ACHN (cell line): ENCODE measurements around the gene SRC.

Experiments used
- DNase-seq: peaks from one replicate; pipeline ENCODE4 v3.0.0-alpha.2; 2015
- in situ Hi-C: cut with HindIII; loops from 2 replicates; pipeline ENCODE4 v1.10.0; 2017; ENCODE audit warnings: low sequenced_read_pairs, low pct_ligation_motif_present, low pct_unique_long_range_greater_than_20kb

Gene SRC

DNA sequence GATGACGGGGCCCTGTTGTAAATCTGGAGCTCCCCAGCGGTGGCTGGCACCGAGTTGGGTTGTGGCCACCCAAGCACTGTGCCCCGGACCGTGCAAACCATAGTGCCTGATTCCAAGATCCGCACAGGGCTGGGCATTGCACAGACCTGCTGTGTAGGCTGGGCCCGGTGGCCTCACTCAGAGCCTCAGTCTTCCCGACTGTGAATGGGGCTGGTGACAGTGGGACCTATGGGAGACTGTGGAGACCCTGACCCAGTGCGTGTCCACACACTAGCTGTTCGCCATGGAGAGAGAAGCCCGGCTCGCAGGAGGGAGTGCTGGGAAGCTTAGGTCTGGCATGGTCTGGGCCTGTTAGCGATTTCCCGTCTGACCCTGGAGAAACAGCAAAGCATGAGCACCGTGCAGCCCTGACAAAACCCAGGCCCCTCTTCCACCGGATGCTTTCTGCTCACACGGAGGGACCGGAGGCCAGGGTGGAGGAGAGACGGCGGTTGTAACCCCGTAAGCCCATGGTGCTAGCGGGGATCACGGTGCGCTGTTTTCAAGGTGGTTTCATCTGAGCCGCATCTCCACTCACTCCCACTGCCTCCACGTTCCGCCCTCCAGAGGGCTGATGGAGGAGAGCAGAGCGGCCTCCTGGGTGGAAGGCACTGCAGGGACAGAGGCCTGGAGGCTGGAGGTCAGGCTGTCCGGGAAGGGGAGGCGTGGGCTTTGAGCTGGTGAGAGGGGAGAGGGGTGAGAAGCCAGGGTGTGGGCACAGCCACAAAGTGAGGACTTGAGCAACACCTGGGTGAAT, 52.2 kb downstream of the SRC start:
- in situ Hi-C loops: no loop called here
- DNase-seq: no peak

DNA sequence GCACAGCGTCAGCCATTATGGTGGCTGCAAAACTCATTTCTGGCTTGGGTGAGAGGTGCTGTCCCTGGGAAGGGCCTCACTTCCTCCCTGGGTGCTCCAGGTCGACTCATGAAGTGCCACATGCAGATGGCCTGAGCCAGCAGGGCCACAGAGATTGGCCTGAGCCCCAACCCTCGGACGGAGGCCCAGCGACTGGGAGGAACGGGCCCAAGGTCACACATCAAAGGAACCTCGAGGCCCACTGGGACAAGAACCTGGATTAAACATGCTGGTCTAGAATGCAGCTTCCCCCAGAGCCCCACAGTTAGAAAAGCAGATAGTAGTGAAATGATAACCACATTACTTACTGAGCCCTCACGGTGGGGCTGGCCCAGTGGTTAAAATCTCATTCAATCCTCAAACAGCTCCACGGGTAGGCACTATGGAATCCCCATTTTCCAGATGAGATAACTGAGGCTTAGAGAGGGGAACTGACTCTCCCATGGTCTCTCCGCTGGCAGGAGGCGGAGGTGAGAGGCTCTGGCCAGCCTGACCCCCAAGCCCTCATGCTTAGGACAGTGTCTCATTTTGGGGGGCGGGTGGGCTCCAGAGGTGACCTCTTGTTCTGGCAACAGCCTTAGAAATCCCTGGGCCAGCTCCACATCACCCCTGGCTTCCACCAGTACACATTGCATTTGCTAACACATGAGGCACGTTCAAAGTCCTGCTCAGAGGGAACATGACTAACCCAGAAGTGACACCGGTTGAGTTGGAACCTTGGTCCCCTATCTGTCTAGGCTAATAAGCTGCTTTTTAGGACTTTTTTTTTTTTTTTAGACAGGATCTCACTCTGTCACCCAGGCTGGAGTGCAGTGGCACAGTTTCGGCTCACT, 53.0 kb downstream of the SRC start:
- in situ Hi-C loops: no loop called here
- no peak for DNase-seq

DNA sequence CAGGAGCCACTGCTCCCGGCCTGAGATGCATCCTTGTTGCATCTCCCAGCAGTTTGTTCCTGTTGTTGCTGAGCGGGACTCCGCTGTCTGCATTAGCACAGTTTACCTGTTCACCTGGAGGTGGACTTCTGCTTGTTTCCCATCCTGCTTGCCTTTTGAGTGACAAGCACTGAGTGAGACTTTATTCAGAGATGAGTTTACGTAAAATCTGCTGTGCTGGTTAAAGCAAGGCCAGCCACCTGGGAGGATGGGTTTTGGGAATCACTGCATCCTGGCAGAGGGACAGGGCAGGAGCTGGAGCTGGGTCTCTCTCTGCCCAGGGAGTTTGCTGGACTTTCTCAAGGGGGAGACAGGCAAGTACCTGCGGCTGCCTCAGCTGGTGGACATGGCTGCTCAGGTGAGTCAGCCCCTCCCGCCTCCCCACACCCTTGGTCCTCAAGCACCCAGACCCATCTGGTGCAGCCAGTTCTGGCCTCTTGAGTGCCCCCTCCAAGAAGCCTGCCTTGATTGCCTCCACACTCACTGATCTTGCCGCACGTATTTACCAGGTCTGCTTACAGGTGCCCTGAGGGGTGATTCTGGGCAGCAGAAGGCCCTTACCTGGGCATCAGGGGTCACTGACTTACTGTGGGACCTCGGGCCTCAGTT, 55.5 kb downstream of the SRC start:
- in situ Hi-C loops: no loop called here
- DNase-seq: no peak

DNA sequence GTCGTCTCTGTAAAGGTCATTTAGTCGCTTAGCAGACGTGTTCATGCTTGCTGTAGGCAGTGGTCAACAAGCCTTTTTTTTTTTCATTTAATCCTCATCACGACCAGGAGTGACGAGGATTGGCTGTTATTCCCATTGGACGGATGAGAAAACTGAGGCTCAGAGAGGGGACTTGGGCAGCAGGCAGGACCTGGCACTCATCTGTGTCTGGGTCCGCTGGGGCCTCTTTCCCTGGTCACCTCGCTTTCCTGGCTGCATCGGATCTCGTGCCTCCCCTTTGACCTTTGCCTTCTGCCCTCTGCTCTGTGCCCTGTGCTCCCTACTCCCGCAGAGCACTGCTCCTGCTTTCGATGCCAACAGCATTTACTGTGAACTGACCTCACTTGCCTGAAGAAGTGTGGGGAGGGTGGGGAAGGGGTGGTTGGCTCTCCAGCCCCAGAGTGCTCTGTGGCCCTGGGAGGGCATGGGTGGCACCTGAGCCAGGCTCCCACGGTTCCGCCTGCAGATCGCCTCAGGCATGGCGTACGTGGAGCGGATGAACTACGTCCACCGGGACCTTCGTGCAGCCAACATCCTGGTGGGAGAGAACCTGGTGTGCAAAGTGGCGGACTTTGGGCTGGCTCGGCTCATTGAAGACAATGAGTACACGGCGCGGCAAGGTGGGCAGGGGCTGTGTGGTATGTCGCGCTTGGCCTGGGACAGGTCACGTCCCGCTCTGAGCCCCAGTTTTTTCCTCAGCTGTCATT, 56.2 kb downstream of the SRC start:
- DNase-seq: no peak
- in situ Hi-C loops: no loop called here

DNA sequence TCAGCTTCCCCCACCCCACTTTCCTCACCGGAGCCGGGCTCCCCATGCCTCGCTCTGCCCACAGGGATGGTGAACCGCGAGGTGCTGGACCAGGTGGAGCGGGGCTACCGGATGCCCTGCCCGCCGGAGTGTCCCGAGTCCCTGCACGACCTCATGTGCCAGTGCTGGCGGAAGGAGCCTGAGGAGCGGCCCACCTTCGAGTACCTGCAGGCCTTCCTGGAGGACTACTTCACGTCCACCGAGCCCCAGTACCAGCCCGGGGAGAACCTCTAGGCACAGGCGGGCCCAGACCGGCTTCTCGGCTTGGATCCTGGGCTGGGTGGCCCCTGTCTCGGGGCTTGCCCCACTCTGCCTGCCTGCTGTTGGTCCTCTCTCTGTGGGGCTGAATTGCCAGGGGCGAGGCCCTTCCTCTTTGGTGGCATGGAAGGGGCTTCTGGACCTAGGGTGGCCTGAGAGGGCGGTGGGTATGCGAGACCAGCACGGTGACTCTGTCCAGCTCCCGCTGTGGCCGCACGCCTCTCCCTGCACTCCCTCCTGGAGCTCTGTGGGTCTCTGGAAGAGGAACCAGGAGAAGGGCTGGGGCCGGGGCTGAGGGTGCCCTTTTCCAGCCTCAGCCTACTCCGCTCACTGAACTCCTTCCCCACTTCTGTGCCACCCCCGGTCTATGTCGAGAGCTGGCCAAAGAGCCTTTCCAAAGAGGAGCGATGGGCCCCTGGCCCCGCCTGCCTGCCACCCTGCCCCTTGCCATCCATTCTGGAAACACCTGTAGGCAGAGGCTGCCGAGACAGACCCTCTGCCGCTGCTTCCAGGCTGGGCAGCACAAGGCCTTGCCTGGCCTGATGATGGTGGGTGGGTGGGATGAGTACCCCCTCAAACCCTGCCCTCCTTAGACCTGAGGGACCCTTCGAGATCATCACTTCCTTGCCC, 57.4 kb downstream of the SRC start:
- DNase-seq: no peak

DNA sequence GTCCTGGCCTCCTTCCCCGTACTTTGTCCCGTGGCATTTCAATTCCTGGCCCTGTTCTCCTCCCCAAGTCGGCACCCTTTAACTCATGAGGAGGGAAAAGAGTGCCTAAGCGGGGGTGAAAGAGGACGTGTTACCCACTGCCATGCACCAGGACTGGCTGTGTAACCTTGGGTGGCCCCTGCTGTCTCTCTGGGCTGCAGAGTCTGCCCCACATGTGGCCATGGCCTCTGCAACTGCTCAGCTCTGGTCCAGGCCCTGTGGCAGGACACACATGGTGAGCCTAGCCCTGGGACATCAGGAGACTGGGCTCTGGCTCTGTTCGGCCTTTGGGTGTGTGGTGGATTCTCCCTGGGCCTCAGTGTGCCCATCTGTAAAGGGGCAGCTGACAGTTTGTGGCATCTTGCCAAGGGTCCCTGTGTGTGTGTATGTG, 58.5 kb downstream of the SRC start:
- in situ Hi-C loops: no loop called here
- no peak for DNase-seq

More for the DNA sequence above, 57.4 kb downstream of the SRC start:
- in situ Hi-C loops: no loop called here

DNA sequence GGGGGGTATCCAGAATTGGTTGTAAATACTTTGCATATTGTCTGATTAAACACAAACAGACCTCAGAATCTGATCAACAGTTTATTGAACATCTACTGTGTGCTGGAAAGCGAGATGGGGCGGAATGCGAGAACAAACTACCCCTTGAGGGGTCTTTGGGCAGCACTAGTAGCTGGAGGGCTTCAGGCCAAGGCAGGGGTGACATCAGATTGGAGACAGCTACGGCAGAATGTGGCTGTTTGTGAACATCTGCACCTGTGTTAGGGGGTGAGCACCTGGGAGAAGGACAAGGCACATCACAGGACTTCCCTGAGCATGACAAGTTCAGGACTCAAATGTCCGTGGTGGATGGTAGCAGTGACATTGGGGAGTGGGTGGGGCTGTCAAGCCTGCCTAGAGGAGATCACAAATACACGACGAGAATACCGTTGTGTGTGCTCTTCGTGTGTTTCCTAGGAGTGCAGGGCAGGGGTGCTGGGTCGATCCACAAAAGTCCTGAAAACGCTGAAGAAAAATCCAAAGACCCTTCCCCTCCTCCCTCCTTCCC, 59.5 kb downstream of the SRC start:
- in situ Hi-C loops: no loop called here
- DNase-seq: no peak

DNA sequence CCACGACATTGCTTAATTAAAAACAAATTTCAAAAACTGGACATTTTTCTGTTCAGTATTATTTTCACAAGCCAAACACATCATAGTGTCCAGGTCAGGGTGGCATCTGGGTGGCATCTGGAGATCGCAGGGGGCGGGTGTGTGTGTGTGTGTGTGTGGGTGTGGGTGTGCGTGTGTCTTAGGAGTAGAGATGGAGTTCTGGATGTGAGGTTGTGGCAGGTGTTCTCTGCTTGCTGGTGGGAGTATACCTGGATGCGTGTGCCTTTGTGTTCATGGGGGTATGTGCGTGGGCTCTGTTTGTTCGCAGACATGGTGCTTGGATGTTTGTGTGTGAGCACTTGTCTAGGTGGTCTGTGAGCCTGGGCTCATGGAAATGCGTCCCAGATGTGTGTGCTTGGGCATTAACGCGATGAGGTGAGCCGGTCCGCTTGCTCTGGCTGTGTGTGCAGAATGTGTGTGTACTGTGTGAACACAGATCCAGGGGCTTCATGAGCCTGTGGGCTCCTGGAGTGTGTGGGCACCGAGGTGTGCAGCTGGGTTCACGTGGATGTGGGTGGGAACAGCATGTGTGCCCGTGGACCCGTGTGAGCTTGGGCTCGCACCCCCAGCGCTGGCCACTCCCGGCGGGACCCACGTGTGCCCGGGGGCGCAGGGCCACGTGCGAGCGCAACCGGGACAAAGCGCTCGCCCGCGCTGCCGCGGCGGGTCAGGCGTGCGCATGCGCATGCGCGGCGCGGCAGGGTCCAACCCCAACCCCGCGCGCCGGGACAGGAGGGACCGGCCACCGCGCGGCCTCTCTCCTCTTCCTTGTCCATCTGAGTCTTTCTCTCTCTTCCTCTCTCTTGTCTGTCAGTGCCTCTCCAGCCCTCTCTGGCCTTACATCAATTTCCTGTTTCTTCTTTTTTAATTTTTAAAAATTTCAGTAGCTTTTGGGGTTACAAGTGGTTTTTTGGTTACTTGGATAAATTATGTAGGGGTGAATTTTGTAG, 60.4 kb downstream of the SRC start:
- in situ Hi-C loops: no loop called here

DNA sequence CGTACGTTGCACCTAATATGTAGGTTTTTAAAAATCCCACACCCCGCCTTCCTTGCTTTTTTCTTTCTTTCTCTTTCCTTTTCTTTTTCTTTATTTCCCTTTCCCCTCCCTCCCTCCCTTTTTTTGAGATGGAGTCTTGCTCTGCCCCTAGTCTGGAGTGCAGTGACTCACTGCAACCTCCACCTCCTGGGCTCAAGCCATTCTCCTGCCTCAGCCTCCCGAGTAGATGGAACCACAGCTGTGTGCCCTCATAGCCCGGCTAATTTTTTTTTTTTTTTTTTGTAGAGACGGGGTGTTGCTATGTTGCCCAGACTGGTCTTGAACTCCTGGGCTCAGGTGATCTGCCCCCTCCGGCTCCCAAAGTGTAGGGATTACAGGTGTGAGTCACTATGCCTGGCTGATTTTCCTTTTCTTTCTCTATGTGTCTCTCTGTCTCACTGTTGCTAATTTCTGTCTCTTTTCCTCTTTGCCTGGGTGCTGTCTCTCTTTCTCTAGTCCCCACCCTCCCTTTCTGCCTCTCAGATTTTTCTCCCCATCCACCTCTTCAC, 61.2 kb downstream of the SRC start:
- peak; percentile 35 for DNase-seq
- in situ Hi-C loops: no loop called here

More for the DNA sequence above, 60.4 kb downstream of the SRC start:
- DNase-seq: peak; percentile 54

DNA sequence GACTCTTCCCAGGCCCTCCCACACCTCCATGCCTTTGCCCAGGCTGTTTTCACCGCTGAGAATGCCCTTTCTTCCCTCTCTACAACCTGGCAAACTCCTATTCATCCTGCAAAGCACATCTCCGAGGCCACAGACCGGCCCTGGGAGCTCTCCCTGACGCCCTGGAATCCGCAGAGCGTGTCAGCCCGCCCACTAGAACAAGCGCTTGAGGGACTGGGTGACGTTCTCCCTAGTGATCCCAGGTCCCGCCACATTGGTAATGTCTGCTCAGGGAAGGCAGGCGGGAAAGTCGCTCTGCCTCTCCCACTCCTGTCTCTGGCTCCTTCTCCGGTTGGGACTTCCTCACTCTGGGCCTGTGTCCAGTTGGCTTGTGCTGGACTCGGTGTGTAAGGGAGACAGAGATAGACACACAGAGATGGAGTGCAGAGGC, 61.6 kb downstream of the SRC start:
- in situ Hi-C loops: no loop called here
- DNase-seq: peak; percentile 37

DNA sequence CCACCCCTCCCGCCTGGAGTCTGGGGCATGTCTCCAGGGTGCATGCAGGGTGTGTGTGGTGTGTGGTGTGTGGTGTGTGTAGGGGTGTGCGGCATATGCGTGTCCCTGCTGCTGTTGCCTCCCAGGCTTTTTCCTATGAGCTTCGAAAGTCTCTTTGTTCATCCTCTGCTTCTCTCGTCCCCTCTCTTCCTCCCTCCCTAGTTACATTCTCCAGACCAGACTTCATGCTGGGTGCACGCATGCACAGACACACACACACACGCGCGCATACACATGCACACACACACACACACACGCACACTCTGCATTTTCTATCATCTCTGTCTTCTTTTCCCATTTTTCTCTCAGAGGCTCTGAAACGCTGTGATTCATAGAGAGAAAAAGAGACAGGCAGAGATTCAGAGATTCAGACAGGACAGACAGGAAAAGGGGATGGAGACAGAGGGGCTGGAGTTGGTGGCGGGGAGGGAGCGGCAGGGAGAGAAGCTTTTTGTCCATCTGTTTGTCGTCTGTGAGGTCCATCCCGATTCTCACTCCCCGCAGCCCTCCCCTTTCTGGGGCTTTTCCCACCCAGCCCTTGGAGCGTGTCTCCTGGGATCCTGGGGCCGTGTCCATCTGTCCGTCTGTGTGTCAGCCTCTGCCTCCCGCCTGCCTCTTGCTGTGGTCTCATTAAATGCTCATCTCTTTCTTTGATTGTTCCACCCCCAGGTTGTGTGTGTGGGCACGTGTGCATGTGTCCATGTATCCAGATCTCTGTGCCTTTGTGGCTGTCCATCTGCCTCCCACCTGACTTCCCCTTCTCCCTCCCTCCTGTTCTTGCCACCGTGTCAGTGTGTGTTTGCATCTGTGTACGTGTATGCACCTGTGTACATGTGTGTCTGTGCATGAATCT, 62.6 kb downstream of the SRC start:
- in situ Hi-C loops: no loop called here
- DNase-seq: no peak

DNA sequence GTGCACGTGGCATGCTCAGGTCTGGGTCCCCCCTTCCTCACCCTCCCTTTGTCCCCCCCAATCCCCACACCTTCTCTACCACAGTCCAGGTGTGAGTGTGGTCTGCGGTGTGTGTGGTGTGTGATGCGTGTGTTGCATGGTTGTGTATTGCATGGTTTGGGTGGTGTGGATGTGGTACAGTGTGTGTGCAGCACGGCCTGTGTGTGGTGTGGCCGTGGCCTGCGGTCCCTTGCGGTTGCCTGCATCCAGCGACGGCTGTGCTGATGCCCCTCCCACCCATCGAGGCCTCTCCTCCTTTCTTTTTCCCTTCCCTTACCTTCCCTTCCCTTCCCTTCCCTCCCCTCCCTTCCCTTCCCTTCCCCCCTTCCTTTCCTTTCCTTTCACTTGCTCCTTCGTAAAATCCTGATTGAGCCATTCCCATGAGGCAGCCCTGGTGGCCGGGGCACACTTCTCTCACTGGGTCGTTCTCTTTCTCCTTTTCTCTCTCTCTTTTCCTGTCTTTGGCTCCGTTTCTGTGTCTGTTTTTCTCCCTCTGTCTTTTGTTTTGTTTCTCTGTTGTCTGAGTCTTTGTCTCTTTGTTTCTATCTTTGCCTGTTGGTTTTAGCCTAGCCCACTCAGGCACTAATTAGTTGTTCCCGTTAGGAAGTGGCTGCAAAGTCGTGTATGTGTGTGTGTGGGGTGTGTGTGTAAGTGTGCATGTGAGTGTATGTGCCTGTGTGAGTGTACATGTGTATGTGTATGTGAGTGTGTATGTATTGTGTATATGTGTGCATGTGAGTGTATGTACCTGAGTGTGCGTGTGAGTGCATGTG, 65.7 kb downstream of the SRC start:
- in situ Hi-C loops: no loop called here
- no peak for DNase-seq

DNA sequence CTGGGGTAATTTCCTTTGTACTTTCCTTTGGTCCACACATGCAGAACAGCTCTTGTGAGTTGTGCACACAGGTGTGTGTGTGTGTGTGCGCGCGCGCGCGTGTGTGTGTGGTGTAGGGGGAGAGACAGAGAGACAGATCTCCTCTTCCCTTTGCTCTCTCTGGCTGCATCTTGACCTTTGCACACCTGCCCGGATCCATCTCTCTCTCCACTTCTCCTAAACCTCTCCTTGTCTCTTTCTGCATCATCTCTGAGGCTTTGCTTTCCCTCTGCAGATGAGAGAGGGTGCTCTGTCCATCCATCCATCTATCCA, 67.0 kb downstream of the SRC start:
- no peak for DNase-seq
- in situ Hi-C loops: no loop called here

DNA sequence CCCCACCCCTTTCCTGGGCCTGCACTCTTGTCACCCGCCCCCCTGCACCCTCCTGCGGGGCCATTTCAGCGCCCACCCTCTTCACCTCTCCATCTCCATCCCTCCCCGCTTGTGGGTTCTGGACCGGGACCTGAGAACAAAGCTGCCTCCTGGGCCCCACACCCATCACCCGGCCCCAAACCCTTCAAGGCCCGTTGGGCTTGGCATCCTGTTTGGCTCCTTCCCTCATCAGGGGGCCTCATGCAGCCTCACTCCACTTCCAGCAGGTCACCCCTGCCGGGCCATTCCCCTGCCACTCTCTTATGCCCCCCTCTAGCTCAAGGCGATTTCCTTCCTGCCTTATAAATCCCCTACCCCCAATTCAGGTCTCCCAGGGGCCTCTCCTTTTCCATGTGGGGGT, 67.4 kb downstream of the SRC start:
- in situ Hi-C loops: no loop called here

More for the DNA sequence above, 67.4 kb downstream of the SRC start:
- DNase-seq: no peak
